Measurements from ENCODE around the gene UGT2A1. TPM values are rescaled to one million over a fixed set of nuclear protein-coding genes. Genes with fewer than 3 reads are reported as not detected.

Gene UGT2A1
- total and polyA plus RNA-seq, 2 of the 8 experiments (the other 6 are each of a cell fraction or from before 2014, with no cell fraction given): 0.19 TPM; not detected in 1

Small RNA genes within 50 kb of the gene (small RNA-seq; reads per million reads assigned to genes)
- not detected for gene UGT2A2 (ENCODE audit: insufficient read depth)

Other genes with a start within 250 kb of the UGT2A1 start
- not detected in 2 replicates for gene UGT2B4, start 157.3 kb downstream of the UGT2A1 start, total RNA-seq (2021; fragmentation: NEBNext Ultra II Directional; extraction: Animal tissue kit (Norgen Biotek cat#: 25700))
- not detected in 2 replicates for gene UGT2B4, start 157.3 kb downstream of the UGT2A1 start, polyA plus RNA-seq (2011; rRNA removed)
- not detected in 2 replicates for gene UGT2A2, start 13.6 kb downstream of the UGT2A1 start, total RNA-seq (2021; fragmentation: NEBNext Ultra II Directional; extraction: Animal tissue kit (Norgen Biotek cat#: 25700))
- not detected in 2 replicates for gene UGT2A2, start 13.6 kb downstream of the UGT2A1 start, polyA plus RNA-seq (2011; rRNA removed)
- not detected in 2 replicates for gene SULT1B1, start 107.4 kb upstream of the UGT2A1 start, total RNA-seq (2021; fragmentation: NEBNext Ultra II Directional; extraction: Animal tissue kit (Norgen Biotek cat#: 25700))
- not detected in 2 replicates for gene SULT1B1, start 107.4 kb upstream of the UGT2A1 start, polyA plus RNA-seq (2011; rRNA removed)
- gene SULT1E1, start 206.9 kb upstream of the UGT2A1 start, total RNA-seq (2021; fragmentation: NEBNext Ultra II Directional; extraction: Animal tissue kit (Norgen Biotek cat#: 25700)): not detected in 2 replicates
- gene SULT1E1, start 206.9 kb upstream of the UGT2A1 start, polyA plus RNA-seq (2011; rRNA removed): not detected in 2 replicates

All from H1 (cell line).